NCI-H2107 (cell line): ENCODE data around the gene TRANK1.
"Not testable (repeated sequence)": the region's sequence is repeated elsewhere in the genome, so short reads cannot be mapped to it uniquely, and the experiment has no call there.

Experiments
- DNase-seq: peaks from one replicate; lab custom pipeline; 2025; lab: John Stamatoyannopoulos, UW

The TRANK1 gene

DNA sequence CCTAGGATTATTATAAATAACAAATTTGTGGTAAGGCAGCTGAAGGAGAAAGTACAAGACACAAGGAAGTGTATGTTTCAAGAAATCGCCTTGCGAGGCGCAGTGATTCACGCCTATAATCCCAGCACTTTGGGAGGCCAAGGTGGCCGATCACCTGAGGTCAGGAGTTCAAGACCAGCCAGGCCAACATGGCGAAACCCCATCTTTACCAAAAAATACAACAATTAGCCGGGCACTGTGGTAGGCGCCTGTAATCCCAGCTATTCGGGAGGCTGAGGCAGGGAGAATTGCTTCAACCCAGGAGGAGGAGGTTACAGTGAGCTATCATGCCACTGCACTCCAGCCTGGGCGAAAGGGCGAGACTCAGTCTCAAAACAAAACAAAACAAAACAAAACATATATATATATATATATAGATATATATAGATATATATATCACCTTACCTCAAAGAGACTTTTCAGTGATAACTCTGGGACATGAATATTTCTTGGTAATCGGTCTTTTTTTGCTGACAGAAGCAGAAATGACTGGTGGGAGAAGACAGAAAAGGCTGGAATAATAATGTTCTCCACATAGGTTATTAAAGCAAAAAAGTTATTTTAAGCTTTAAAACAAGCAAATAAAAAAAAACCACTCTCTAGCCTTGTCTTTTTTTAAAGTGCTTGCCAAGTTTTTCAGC is 52.3 kb downstream of the TRANK1 start:
- DNase-seq: no peak

DNA sequence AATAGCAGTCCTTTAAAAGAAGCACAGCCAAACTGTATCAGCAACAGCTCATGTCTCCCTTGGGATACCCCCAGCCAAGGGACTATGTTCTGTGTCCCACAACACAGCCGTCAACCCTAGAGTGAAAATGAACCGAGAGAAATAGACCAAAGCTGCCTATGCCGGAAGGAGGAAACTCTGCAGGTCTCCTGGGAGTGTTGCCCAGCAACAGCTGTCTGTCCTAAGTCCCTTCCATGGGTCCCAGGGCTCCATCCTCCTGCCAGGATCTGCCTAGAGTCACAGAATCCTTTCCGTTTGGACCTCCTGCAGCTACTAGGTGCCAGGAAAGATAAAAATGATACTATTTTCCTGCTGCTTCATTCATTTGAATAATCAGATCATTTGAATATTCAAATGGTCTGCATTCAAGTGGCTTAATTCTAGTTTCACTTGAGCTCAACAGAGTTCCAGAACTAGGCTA is 53.1 kb downstream of the TRANK1 start:
- DNase-seq: no peak

DNA sequence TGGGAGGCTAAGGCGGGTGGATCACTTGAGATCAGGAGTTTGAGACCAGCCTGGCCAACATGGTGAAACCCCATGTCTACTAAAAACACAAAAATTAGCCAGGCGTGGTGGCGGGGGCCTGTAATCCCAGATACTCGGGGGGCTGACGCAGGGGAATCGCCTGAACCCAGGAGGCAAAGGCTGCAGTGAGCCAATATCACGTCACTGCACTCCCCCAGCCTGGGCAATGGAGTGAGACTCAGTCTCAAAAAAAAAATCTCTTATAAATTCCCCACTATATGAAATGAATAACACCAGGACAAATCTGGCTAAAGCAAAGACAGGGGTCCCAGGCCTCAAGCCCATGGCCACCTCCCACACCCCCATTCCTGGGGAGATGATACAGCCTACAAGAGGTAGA is 53.8 kb downstream of the TRANK1 start:
- not testable (repeated sequence) for DNase-seq

DNA sequence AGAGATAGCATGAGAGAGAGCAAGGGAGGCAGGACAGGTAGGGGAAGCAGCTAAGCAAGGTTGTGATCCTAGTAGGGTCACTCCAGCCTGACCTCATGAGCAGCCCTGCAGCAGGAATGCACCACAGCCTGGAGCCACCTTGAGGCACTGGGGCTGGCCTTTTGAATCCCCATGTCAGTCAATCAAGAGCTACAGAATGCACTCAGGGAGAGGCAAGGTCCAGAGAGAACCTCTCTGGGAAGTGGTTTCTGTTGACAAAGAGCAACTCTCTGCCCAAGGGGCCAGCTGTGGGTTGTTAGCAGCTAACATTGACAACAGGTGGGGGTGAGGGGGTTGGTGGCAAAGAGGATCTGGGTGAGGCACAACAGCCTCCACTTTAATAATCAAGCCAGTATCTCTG is 54.6 kb downstream of the TRANK1 start:
- DNase-seq: no peak

DNA sequence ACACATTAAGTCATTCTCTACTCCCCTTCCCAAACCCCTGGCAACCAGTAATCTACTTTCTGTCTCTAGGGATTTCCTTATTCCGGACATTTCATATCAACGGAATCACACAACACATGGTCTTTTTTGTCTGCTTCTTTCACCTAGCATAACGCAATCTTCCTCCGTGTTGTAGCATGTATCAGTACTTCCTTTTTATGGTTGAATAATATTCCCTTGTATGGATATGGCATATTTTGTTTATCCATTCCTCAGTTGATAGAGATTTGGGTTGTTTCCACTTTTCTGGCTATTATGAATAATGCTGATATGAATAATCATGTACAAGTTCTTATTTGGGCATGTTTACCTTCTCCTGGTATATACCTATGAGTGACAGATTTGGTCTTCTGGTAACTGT is 63.1 kb downstream of the TRANK1 start:
- no peak for DNase-seq

DNA sequence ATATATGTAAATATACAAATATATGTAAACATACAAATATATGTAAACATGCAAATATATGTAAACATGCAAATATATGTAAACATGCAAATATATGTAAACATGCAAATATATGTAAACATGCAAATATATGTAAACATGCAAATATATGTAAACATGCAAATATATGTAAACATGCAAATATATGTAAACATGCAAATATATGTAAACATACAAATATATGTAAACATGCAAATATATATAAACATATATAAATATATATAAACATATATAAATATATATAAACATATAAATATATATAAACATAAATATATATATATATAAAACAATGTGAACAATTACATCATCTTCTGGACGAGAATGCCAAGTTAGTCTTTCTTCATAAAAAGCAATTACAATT is 65.0 kb downstream of the TRANK1 start:
- not testable (repeated sequence) for DNase-seq

DNA sequence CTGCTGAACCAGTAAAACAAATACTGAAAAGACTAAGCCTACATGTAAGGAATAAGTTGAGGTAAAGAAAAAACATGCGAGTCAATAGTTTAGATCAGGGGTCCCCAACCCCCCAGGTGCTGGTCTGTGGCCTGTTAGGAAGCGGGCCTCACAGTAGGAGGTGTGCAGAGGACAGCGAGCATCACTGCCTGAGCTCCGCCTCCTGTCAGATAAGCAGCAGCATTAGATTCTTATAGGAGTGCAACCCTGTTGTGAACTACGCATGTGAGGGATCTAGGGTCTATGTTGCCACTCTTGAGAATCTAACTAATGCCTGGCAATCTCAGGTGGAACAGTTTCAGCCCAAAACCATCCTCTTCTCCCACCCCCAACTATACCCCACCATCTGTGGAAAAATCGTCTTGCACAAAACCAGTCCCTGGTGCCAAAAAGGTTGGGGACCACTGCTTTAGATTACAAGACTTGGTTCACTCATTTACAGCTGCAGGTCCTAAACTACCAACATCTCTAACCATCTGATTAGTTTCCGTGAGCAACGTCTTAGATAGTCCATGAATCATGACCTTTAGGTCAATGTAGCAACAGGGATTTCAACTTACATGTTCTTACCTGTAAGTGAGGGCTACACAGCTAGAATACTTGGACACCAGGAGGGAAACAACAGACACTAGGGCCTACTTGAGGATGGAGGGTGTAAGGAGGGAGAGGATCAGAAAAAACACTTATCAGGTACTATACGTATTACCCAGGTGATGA is 66.7 kb downstream of the TRANK1 start:
- DNase-seq: no peak

DNA sequence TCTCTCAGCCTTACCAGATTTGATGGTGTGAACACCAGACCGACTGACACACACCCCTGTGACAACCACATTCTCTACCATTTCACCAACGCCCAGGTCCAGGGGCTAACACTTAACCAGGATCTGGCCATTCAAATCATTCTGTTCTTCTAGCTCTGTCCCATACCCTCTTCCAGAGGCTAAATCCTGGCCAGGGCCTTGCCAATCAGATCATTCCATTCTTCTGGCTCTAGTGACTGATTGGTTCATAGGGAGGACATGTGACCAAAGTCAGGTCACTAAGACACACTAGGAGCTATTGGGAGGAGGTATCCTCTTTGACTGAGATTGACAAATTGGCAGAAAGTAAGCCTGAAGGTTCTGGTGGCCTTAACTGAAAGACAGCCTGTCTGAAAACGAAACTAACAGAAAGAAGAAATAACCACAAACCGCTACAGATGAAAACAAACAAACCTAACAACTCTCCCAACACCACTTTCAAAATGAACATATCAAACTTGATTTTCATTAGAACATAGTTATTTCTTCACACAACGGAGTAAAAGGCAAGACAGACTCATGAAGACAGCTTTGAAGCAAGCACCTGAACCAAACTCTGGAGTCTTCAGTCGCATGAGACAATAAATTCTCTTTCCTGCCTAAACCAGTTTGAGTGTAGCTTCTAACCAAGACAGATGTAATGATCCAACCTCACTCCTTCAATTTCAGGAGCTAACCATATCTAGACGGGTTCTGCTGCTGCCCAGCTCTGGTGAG is 68.5 kb downstream of the TRANK1 start:
- no peak for DNase-seq

DNA sequence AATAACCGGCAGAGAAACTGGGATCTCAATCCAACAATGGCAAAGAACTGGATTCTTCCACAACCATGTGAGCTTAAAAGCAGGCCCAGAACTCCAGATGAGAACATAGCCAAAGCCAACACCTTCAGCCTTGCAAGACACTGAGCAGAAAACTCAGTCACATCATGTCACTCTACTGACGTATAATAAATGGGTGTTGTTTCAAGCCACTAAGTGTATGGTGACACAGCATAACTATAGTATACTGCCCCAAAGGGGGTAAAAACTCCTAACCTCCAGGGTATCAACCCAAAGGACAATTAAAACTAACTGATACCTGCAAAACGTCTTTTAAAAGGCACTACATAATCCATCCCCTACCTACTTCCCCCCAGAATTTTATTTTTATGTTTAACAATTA is 69.5 kb downstream of the TRANK1 start:
- no peak for DNase-seq

DNA sequence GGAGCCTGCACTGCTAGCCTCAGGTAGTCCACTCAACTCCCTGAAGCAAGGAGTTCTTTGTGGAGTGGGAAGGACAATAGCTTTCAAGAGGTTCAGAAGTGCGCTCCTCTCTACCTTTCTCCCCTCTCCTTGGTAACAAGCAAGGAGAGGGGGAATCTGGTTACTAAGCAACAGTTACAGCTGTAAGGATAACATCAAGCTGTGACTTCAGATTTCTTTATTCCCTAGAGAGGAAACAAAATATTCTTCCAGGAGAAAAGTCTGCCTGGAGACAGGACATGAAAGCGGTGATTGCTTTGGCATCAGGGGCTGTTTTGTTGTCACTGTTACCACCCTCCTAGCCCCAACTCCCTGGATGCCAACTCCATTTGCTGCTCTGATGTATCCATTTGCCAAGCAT is 70.4 kb downstream of the TRANK1 start:
- no peak for DNase-seq

DNA sequence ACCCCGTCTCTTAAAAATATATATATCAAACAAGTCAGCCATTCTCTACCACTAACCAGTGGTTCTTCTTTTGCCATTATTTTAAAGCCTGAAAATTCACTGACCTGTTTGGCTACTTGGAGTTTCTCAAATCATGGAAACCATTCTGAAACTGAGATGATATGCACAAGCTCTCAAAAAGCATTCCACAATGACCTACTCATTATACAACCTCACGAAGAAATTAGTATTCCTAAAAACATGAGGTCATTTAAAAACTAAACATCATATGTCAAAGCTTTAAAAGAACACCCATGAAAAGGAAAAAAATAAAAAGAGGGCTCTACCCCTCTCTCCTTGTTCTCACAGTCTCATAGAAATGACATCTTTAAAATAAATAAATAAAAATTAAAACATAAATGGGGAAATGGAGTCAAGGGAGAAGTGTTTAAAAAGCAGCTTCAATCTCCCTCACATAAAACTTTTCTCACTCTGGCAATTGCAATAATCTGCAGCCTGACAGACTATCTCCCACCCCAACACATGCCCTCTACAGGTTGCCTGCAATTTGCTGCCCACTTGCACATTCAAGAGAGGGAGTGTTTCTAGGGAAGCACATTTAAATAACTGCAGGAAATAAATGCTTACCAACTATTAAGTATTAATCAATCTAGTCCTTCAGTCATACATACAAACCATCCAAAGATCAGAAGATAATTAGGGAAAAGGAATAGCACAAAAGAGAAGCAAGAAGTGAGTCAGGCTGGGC is 73.3 kb downstream of the TRANK1 start:
- DNase-seq: no peak

DNA sequence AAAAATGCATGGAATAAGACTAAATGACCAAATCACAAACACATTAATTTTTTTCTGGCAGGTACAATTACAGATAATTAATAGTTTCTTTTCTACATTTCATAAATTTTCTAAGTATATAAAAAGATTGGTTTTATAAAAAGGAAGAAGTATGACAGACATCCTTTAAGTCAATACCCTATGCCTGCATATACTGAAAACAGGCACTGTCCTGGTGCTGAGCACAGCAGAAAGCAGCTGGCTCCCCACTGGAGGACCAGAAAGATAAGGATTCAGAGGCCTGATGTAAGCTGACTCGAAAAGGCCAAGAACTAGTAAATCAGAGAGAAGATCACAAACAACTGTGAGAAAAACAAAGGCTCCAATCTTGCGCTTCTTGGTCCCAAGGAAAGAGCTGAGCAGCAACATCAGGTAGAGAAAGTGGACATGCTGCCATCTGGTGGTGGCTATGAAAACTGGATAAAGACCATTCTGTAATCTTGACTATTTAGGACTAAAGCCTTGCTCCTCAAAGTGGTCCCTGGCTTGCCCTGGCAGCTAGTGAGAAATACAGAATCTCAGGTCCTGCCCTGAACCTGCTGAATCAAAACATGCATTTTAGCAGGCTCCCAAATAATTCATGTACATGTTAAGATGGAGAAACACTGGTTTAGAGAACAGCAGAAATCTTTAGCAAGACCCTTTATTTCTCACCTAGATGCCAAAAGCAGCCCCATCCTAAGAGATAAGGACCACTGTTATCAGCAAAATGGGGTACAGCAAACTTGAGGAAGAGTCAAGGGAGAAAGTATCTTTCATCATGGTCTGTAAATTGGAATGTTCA is 76.0 kb downstream of the TRANK1 start:
- peak; percentile 14 for DNase-seq

DNA sequence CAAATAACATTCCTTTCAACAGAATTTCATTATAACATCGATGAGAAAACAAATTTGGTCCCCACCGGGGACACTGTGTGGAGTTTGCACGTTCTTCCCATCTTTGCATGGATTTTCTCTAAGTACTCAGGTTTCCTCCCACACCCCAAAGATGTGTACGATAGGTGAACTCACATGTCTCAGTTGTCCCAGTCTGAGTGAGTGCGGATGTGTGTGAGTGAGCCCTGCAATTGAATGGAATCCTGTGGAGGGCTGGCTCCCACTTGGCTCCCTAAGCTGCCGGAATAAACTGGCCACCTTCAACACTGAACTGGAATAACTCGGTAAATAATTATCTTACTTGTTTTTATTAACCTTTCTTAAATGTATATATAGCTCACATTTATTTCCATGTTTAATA is 77.0 kb downstream of the TRANK1 start:
- no peak for DNase-seq

DNA sequence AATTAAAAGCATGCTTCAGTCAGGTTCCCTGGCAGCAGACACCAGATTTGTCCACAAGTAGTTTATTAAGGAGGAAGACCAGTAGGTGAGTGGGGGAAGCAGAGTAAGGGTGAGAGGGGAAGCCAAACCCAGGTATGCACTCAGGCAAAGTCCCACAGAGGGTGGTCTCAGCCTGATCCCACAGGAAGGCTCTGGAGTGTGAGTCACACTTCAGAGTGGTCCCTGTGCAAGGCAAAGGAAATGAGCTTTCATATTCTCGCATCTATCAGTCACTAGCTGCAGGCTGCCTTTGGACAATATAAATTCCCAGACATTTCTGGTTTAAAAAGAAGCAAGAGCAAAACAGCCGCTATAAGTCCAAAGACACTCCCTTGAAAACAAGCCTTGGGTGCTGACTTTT is 78.5 kb downstream of the TRANK1 start:
- no peak for DNase-seq

DNA sequence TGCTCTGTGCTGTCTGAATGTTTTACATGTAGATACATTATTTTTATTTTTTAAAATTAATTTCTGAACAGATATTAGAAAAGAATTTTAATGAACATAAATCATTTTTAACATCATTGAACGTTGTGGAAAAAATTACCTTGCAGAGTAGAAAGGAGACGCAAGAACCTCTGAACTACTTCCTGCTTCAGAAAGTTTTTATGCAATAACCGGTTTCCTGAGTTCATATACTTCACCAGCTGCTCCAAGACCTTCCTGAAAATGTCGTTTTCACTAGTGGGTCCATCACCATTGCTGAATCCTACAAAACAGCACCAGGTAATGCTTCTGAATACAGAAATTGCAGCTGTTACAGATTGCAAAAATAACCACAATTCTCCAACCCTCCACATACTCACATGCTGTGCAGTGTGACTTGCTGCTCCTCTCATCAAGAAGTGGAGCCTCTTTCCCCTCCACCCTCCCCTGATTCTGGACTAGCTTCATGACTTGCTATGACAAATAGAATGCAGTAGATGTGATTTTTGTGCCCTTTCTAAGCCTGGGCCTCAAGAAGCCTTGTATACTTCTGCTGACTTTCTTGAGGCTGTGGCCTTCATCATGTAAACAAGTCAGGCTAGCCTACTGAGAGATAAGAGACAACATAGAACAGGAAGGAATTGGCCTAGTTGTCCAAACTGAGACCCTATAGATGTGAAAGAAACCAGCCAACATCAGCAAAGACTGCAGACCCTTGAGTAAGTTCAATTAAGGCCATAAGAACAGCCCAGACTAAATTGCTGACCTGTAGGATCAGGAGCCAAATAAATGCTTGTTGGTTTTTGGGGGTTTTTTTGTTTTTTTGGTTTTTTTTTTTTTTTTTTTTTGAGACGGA is 80.4 kb downstream of the TRANK1 start:
- no peak for DNase-seq

DNA sequence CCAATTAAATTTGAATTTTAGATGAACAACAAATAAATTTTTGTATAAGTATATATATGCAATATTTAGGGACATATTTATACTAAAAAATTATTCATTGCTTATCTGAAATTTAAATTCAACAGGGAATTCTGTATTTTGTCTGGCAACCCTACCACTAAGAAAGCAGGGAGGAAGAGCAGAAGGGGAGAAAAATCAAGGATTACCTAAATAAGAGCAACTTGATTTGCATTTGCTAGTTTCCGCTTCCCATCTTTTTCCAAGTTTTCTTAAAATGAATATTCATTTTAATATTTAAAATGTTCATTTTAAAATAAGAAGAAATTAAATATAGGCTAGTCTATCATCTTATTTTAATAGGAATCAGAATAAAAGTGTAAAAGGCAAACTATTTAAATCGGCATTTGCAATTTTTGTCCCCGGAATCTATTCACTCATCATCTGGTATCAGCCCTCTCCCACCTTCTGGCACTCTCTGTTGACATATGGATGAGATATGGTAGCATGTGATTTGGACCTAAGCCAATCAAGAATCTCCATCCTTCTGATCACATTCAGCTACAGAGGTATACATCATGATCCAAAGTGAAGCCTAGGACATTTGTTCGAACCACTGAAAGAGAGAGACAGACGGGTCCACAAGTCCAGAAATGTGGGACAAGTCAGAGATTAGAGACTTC is 82.6 kb downstream of the TRANK1 start:
- no peak for DNase-seq

DNA sequence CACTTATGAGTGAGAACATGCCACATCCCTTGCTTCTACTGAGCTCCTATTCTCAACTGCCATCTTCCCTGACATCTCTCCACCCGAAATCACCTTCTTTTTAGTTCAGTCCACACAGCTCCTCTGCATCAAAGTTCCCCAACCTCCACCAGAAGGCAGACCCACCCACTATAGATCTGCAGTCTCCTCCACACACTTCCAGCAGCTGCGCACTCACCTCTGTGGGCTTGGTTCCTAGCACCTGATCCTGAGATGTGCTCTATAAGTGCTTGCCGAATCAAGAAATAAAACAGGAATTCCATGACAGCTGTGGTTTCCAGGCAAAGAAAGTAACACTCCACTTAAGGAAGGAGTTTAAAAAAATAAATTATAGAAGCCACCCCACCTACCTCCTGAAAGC is 85.4 kb downstream of the TRANK1 start:
- DNase-seq: no peak

DNA sequence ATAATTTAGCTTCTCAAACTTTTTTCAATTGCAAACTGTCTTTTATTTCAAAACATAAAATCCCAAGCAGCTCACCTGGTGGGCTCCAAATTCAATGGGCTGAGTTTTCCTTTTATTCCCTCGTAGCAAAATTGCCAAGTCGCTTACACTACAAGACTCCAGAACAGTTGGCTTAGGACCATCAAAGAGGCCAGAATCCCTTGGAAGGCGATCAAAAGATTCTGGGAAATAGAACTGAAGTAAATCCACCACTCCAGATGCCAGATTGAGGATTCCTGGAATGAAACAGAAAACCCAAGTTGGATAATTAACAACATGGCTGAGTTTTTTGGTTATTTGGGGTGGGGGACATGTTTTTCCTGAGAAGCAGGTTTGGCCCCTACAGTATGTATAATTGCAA is 92.8 kb downstream of the TRANK1 start:
- DNase-seq: no peak

DNA sequence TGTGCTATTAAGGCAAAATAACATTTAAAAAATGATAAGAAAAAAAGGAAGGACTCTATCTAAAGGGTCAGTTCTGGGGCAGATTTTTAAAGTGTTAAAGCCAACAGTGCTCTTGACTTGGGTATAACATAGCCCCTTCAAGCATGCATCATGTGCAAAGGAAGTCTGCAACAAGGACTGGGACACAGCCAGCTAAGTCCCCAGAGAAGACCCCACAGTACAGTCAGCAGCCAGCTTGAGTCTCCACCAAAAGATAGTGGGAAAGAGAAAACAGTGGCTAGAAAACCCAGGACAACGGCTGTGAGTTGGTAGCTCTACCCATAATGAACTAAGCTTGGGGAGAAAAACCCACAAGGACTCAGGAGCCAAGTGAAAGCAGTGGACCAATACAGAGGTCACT is 94.1 kb downstream of the TRANK1 start:
- no peak for DNase-seq

DNA sequence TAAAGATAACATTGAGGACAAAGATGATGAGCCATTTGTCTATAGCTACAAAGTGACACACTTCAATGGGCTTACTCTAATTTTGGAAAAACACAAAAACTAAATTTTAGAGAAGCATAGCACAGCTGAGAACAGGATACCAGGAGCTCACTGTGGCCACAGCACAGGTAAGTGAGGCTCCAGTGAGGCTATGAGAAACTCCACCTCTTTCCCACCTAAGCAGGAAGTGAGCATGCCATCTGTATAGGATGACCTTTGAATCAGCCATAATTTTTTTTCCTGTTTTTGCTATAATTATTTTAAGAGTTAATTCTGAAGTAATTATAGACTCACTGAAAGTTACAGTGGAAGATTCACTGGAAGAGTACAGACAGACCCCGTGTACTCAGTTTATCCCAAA is 98.4 kb downstream of the TRANK1 start:
- DNase-seq: no peak
